Activated T-cell treated with anti-CD3 and anti-CD28 coated beads, Interleukin-2, amount 50 U/mL, for 72 hours (primary cell): ENCODE measurements around the gene MIX23. TPM values are rescaled to one million over a fixed set of nuclear protein-coding genes. Genes with fewer than 3 reads are reported as not detected.

Experiments
- ATAC-seq, 2 donors: fragments of 150-1000 bp; cut with Tn5 transposase; replicated peaks in 1 of 2; 2 replicates each; pipeline ENCODE4 v1.10.0; 2021; ENCODE audit warnings: moderate library complexity in 2 of 2, mild to moderate bottlenecking in 1 of 2
- DNase-seq, 2 donors: peaks; one replicate each; pipeline ENCODE4 v3.0.0; 2021 to 2022; ENCODE audit warnings: mixed read lengths in 1 of 2
- H3K27ac Mint-ChIP-seq: one replicate; pipeline ENCODE4 v1.8.0; 2022; ENCODE audit warnings: mild to moderate bottlenecking, moderate library complexity, mixed read lengths
- H3K27me3 Mint-ChIP-seq: one replicate; pipeline ENCODE4 v1.8.0; 2022; ENCODE audit warnings: low read depth, mixed read lengths
- H3K36me3 Mint-ChIP-seq, 2 donors: one replicate each; pipeline ENCODE4 v1.8.0; 2022; ENCODE audit warnings: mixed read lengths in 2 of 2, mild to moderate bottlenecking in 1 of 2; ENCODE audit not compliant: insufficient read depth in 2 of 2
- H3K4me1 Mint-ChIP-seq: one replicate; pipeline ENCODE4 v1.8.0; 2022; ENCODE audit warnings: low read depth, mixed read lengths
- H3K4me3 Mint-ChIP-seq, 2 donors: one replicate each; pipeline ENCODE4 v1.8.0; 2022; ENCODE audit warnings: mild to moderate bottlenecking in 2 of 2, mixed read lengths in 2 of 2, moderate library complexity in 2 of 2
- H3K9me3 Mint-ChIP-seq, 2 donors: one replicate each; pipeline ENCODE4 v1.8.0; 2022; ENCODE audit warnings: mixed read lengths in 2 of 2
- total RNA-seq, 2 donors: library from RNA; stranded (reverse); gene quantifications; one replicate each; pipeline ENCODE4 v1.2.3, GENCODE V29; 2022

The MIX23 gene
- total RNA-seq, 2 donors from 2014 or later: 94.0 to 133 TPM

DNA sequence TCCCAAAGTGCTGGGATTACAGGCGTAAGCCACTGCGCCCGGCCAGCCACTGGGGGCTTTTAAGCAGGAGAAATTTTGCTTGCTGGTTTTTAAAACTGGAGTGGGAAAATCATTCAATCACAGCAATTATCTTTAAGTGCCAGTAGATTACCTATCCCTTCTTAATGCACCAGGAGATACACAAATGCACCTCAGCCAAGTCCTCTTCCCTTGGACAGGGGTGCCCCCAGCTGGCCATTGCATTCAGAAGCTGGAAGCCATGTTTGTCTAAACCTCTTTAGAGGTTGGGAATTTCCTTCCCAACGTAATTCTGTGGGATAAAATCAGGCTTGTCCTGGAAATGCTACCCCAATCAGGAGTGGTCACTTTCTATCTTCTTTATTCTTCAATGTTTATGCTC lies 26.6 kb downstream of the MIX23 start:
- H3K27me3 Mint-ChIP-seq: no peaks in the 10 kb centered on the region
- peak; percentile 18 to 24 for DNase-seq
- no peak overlapping the region for H3K4me3 Mint-ChIP-seq

DNA sequence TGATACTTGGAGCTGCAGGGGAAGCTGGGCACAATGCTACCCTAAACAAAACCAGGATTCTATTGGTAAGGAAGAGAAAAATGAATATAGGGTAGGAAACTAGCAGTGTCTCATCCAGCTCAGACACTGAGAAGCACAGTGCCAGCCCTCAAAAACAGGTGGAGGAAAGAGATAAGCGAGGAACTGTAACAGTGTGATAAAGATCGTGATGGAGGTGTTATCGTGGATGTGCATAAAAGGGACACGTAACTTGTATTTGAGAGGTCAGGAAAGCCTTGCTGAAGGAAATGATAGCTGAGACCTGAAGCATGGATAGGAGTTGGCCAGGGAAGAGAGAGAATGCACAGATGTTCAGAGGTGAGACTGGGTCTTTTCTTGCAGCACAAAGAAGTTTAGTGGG lies 27.4 kb downstream of the MIX23 start:
- DNase-seq: no peak
- no peak for ATAC-seq
- no peak overlapping the region for H3K4me3 Mint-ChIP-seq
- H3K36me3 Mint-ChIP-seq: peaks cover 1 to 7% of the 10 kb centered on the region in 2 donors
- no peaks in the 10 kb centered on the region for H3K27me3 Mint-ChIP-seq
- H3K4me1 Mint-ChIP-seq: peaks cover 13% of the 10 kb centered on the region
- no peak overlapping the region for H3K27ac Mint-ChIP-seq
- H3K9me3 Mint-ChIP-seq: no peaks in the 10 kb centered on the region

More for the DNA sequence above, 26.6 kb downstream of the MIX23 start:
- peaks cover 8% of the 10 kb centered on the region for H3K4me1 Mint-ChIP-seq
- H3K36me3 Mint-ChIP-seq: peaks cover 1 to 7% of the 10 kb centered on the region in 2 donors
- H3K9me3 Mint-ChIP-seq: no peaks in the 10 kb centered on the region
- peak in 1 of 2 donors; percentile 48 for ATAC-seq
- H3K27ac Mint-ChIP-seq: no peak overlapping the region

DNA sequence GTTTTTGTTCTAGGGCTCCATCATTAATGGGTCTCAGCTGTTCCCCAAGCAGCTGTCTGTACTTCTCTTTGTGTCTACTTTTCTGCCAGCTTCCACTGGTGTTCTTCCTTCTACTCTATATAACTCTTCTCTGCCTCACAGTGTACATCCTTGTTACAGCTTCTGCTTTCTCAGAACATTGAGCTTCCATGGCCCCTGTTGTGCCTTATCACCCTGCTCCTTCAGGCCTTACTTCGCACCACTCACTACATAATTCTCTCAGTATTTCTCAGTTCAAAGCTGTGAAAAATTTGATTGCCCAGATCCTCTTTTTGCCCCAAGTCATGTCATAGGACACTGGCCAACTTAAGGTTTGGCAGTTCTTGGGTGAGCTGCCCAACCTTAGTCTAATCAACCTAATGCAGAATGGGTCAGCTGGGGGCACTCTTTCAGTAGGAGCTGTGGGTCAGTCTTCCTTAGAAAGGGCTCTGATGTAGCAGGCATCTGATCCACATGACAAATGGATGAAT lies 29.1 kb downstream of the MIX23 start:
- no peaks in the 10 kb centered on the region for H3K27me3 Mint-ChIP-seq
- DNase-seq: no peak
- H3K9me3 Mint-ChIP-seq: no peaks in the 10 kb centered on the region
- peaks cover 12% of the 10 kb centered on the region for H3K4me1 Mint-ChIP-seq
- peaks cover 0 to 1% of the 10 kb centered on the region in 2 donors for H3K36me3 Mint-ChIP-seq
- H3K4me3 Mint-ChIP-seq: no peak overlapping the region
- H3K27ac Mint-ChIP-seq: no peak overlapping the region
- ATAC-seq: no peak

DNA sequence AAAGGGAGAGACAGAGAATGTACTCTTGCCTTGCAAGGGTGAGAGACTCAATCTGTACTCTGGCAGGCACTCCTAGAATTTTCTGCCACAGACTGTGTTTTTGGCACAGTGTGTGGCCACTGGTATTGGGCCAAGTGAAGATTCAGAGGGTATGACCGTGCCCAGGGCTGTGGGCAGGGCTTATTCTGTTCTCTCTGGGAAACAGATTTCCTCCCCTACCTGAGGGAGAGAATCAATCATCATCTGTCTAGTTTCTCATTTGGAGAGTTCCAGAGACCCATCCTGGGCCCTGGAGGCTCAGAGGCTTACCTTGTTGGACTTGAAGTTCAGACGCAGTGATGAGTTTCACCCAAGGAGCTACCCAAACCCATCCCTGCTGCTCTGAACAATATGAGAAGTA lies 29.8 kb downstream of the MIX23 start:
- ATAC-seq: no peak
- no peak for DNase-seq
- Mint-ChIP-seq H3K4me1 (peaks cover 5% of the 10 kb centered on the region), H3K9me3 (no peaks in the 10 kb centered on the region), H3K27me3 (no peaks in the 10 kb centered on the region), H3K27ac (no peak overlapping the region), H3K4me3 (no peak overlapping the region), H3K36me3 (peaks cover 0 to 1% of the 10 kb centered on the region in 2 donors)

DNA sequence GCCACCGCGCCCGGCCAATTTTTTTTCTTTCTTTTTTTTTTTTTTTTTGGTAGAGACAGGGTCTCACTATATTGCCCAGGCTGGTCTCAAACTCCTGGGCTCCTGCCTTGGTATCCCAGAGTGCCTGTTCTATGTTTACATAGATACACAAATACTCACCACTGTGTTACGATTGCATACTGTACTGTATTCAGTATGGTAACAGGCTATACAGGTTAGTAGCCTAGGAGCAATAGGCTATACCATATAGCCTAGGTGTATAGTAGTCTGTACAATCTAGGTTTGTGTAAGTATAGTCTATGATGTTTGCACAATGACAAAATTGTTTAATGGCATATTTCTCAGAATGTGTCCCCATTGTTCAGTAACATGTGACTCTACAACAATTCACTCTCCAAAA lies 31.4 kb downstream of the MIX23 start:
- Mint-ChIP-seq H3K27me3 (no peaks in the 10 kb centered on the region), H3K27ac (no peak overlapping the region), H3K9me3 (peaks cover 0 to 2% of the 10 kb centered on the region in 2 donors), H3K4me1 (peaks cover 5% of the 10 kb centered on the region), H3K36me3 (no peaks in the 10 kb centered on the region), H3K4me3 (no peak overlapping the region)
- no peak for DNase-seq
- ATAC-seq: no peak

DNA sequence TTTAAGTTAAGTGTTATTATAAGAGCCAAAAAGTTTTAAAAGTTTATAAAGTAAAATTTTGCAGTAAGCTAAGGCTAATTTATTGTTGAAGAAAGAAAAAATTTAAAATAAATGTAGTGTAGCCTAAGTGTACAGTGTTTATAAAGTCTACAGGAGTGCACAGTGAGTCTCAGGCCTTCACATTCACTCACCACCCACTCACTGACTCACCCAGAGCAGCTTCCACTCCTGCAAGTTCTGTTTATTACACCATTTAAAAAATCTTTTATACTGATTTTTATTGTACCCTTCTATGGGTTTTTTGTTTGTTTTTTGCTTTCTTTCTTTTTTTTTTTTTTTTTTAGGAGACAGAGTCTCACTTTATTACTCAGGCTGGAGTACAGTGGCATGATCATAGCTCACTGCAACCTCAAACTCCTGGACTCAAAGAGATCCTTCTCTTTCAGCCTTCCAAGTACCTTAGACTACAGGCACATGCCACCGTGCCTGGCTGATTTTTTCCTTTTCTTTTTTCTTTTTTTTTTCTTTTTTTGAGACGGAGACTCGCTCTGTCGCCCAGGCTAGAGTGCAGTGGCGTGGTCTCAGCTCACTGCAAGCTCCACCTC lies 32.1 kb downstream of the MIX23 start:
- Mint-ChIP-seq H3K27ac (no peak overlapping the region), H3K27me3 (no peaks in the 10 kb centered on the region), H3K36me3 (no peaks in the 10 kb centered on the region), H3K9me3 (peaks cover 0 to 2% of the 10 kb centered on the region in 2 donors), H3K4me3 (no peak overlapping the region), H3K4me1 (peaks cover 5% of the 10 kb centered on the region)
- ATAC-seq: peak; percentile 41 to 57
- DNase-seq: peak in 1 of 2 donors; percentile 7

DNA sequence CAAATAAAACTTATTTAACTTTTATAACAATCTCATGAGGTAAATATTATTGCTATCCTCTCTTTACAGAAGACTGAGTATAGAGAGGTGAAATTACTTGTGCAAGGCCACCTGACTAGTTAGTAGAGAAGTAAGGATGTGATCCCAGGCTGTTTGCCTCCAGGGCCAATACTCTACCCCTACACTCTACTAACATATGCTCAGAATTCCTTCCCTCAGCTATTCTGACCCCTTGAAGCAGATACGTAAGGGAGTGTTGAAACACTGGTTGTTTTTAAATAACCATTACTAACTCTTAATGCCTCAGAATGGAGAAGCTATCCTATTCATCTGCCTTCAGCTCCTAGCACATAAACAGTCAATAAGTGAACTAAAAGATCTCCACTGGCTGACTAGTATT lies 33.9 kb downstream of the MIX23 start:
- H3K4me3 Mint-ChIP-seq: no peak overlapping the region
- ATAC-seq (no peak), DNase-seq (no peak)
- H3K27ac Mint-ChIP-seq: no peak overlapping the region
- H3K4me1 Mint-ChIP-seq: peaks cover 5% of the 10 kb centered on the region
- no peaks in the 10 kb centered on the region for H3K27me3 Mint-ChIP-seq
- no peaks in the 10 kb centered on the region for H3K36me3 Mint-ChIP-seq
- peaks cover 0 to 2% of the 10 kb centered on the region in 2 donors for H3K9me3 Mint-ChIP-seq

DNA sequence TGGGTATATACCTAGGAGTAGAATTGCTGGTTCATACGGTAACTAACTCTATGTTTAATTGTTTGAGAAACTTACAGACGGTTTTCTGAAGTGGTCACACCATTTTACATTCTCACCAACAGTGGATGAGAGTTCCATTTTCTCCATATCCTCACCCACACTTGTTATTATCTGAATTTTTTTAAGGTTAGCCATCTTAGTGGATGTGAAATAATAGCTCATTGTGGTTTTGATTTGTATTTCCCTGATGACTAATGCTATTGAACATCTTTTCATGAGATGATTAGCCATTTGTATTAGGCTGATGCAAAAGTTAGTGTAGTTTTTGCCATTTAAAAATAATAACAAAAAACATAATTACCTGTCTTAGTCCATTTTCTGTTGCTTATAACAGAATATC lies 39.4 kb downstream of the MIX23 start:
- Mint-ChIP-seq H3K27me3 (peaks cover 6% of the 10 kb centered on the region), H3K36me3 (no peaks in the 10 kb centered on the region), H3K9me3 (peaks cover 2% of the 10 kb centered on the region in 2 donors), H3K27ac (no peak overlapping the region), H3K4me1 (no peaks in the 10 kb centered on the region), H3K4me3 (no peak overlapping the region)
- no peak for ATAC-seq
- no peak for DNase-seq

DNA sequence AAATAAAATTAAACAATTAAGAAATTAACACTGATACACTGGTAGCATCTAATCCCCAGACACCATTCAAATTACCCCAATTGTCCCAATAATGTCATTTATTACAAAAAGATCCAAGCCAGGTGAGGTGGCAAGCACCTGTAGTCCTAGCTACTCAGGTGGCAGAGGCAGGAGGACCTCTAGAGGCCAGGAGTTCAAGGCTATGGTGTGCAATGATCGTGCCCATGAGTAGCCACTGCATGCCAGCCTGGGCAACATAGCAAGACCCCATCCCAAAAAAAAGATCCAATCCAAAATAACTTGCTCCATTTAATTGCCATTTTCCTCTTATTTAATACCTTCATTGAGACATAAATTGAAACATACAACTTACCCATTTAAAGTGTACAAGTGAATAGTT lies 40.2 kb downstream of the MIX23 start:
- Mint-ChIP-seq H3K27ac (no peak overlapping the region), H3K4me3 (no peak overlapping the region), H3K4me1 (no peaks in the 10 kb centered on the region), H3K27me3 (peaks cover 8% of the 10 kb centered on the region), H3K9me3 (peaks cover 0 to 2% of the 10 kb centered on the region in 2 donors), H3K36me3 (no peaks in the 10 kb centered on the region)
- DNase-seq (no peak), ATAC-seq (no peak)

DNA sequence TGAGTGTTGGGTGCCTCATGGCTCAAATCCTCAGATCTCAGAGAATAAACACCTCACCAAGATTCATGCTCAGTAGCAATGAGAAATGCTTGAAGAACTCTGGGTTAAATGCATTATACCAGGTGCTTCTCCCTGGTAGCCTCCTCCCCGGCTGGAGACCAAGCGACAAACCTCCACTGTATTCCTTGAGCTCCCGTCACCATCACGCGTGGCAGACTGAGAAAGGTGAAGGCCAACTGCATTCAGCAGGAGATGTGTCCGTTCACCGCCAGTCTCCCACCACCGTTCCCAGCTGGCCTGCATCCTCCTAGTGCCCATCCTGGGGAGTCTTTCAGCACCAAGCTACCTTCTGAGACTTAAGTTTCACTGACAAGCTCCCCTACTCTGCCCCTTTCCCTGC lies 50.5 kb downstream of the MIX23 start:
- peaks cover 15% of the 10 kb centered on the region for H3K27me3 Mint-ChIP-seq
- no peak overlapping the region for H3K27ac Mint-ChIP-seq
- no peaks in the 10 kb centered on the region for H3K4me1 Mint-ChIP-seq
- H3K9me3 Mint-ChIP-seq: no peaks in the 10 kb centered on the region
- no peak for ATAC-seq
- H3K4me3 Mint-ChIP-seq: no peak overlapping the region
- no peak for DNase-seq
- no peaks in the 10 kb centered on the region for H3K36me3 Mint-ChIP-seq

DNA sequence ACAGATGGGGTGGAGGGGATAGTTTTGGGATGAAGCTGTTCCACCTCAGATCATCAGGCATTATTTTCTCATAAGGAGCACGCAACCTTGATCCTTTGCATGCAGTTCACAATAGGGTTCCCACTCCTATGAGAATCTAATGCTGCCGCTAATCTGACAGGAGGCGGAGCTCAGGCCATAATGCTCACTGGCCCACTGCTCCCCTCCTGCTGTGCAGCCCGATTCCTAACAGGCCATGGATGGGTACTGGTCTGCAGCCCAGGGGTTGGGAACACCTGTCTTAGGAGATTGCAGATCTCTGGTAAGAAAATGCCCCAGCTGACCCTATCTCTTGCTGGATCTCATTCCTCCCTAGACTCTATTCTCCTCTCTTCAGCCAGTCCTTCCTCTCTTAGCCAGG lies 51.1 kb downstream of the MIX23 start:
- Mint-ChIP-seq H3K4me3 (no peak overlapping the region), H3K36me3 (no peaks in the 10 kb centered on the region), H3K27ac (no peak overlapping the region), H3K9me3 (no peaks in the 10 kb centered on the region), H3K27me3 (peaks cover 15% of the 10 kb centered on the region), H3K4me1 (no peaks in the 10 kb centered on the region)
- no peak for ATAC-seq
- no peak for DNase-seq

DNA sequence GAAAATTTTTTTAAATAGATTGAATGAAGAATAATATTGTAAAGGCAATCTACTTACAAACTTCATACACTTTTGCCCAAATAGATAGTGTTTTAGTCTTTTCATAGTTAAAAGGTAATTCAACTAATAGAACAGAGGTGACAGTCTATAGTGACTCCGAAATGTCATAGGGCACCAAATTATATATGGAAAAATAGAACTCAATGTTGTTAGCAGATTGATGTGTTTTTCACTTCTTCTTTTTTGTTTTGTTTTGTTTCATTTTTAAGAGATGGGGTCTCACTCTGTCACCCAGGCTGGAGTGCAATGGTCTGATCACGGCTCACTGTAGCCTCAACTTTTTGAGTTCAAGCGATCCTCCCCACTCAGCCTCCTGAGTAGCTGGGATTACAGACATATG lies 57.3 kb downstream of the MIX23 start:
- peaks cover 24% of the 10 kb centered on the region for H3K4me1 Mint-ChIP-seq
- H3K27ac Mint-ChIP-seq: no peak overlapping the region
- DNase-seq (no peak), ATAC-seq (no peak)
- no peaks in the 10 kb centered on the region for H3K9me3 Mint-ChIP-seq
- H3K4me3 Mint-ChIP-seq: no peak overlapping the region
- H3K36me3 Mint-ChIP-seq: no peaks in the 10 kb centered on the region
- H3K27me3 Mint-ChIP-seq: peaks cover 16% of the 10 kb centered on the region

DNA sequence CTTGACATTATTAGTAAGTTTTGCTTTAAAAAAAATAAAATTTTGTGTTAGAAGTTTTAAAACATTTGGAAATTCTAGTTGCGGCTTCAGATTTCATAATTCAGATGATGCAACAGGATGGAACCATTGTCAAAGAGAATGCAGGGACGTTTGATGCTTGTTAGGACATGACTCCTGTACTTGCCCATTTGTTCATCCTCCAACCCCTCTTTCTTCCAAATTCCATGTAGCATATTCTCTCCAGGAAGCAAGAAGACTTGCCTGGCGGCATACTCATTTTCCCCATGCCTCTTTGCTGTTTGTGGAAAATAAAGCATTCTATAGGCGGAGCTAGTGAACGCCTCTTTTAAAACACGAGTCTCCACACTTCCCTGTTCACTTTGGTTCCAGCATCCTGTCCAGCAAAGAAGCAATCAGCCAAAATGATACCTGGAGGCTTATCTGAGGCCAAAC lies 58.1 kb downstream of the MIX23 start, which contains the start of gene CSTA:
Gene CSTA (plus strand): TSS at position 378 of the 453 bp plus-strand sequence. CDS start 45 bp downstream, at position 423.
- Mint-ChIP-seq H3K9me3 (peaks cover 0 to 2% of the 10 kb centered on the region in 2 donors), H3K4me3 (no peak within 1 kb of the TSS), H3K27me3 (peaks cover 9% of the 10 kb centered on the region), H3K4me1 (peaks cover 25% of the 10 kb centered on the region), H3K36me3 (no peaks in the 10 kb centered on the region), H3K27ac (no peak within 1 kb of the TSS)
- ATAC-seq (no peak), DNase-seq (no peak)
